Suppressor macrophage treated with lipopolysaccharide for 4 hours (primary cell): ENCODE measurements around the gene FER.
"Not testable (repeated sequence)": the region's sequence is repeated elsewhere in the genome, so short reads cannot be mapped to it uniquely, and the experiment has no call there.

Experiments used
- DNase-seq: peaks from one replicate; pipeline ENCODE4 v3.0.0-alpha.2; 2020

The FER gene

GRCh38 chr5:109049565-109049964, 301.9 kb downstream of the FER start:
- DNase-seq = no peak

- DNase-seq = not testable (repeated sequence)
Measured at GRCh38 chr5:109050321-109050720, 302.6 kb downstream of the FER start.

- not testable (repeated sequence) for DNase-seq
Measured at GRCh38 chr5:109052216-109052615, 304.5 kb downstream of the FER start.

GRCh38 chr5:109053995-109054417, 306.3 kb downstream of the FER start:
- DNase-seq = peak; percentile 13

- DNase-seq = no peak
Measured at GRCh38 chr5:109060378-109061025, 312.8 kb downstream of the FER start.

- no peak for DNase-seq
Measured at GRCh38 chr5:109062664-109063063, 315.0 kb downstream of the FER start.

- DNase-seq = no peak
Measured at GRCh38 chr5:109063223-109063622, 315.5 kb downstream of the FER start.

GRCh38 chr5:109076741-109077140, 329.0 kb downstream of the FER start:
- no peak for DNase-seq

GRCh38 chr5:109078448-109078847, 330.8 kb downstream of the FER start:
- DNase-seq = no peak

GRCh38 chr5:109080481-109080880, 332.8 kb downstream of the FER start:
- DNase-seq = no peak

GRCh38 chr5:109080896-109081295, 333.2 kb downstream of the FER start:
- no peak for DNase-seq

GRCh38 chr5:109083937-109084336, 336.2 kb downstream of the FER start:
- no peak for DNase-seq

GRCh38 chr5:109089191-109089590, 341.5 kb downstream of the FER start:
- no peak for DNase-seq

- DNase-seq = no peak
Measured at GRCh38 chr5:109099081-109099480, 351.4 kb downstream of the FER start.

- DNase-seq = no peak
Measured at GRCh38 chr5:109100971-109101370, 353.3 kb downstream of the FER start.

GRCh38 chr5:109102096-109102690, 354.5 kb downstream of the FER start:
- DNase-seq = no peak

- DNase-seq = no peak
Measured at GRCh38 chr5:109105631-109106267, 358.1 kb downstream of the FER start.

GRCh38 chr5:109111680-109112079, 364.0 kb downstream of the FER start:
- DNase-seq = no peak

- DNase-seq = no peak
Measured at GRCh38 chr5:109113608-109114007, 365.9 kb downstream of the FER start.

- DNase-seq = no peak
Measured at GRCh38 chr5:109121225-109121624, 373.5 kb downstream of the FER start.

- no peak for DNase-seq
Measured at GRCh38 chr5:109125755-109126429, 378.2 kb downstream of the FER start.

- no peak for DNase-seq
Measured at GRCh38 chr5:109126481-109126880, 378.8 kb downstream of the FER start.

GRCh38 chr5:109136906-109137305, 389.2 kb downstream of the FER start:
- no peak for DNase-seq
